GM18907 (cell line): ENCODE data around the gene JAGN1.
"Not testable (repeated sequence)": the region's sequence is repeated elsewhere in the genome, so short reads cannot be mapped to it uniquely, and the experiment has no call there.

ENCODE experiments used
- ATAC-seq: cut with Tn5 transposase; IDR thresholded peaks from one replicate; pipeline ENCODE4 v1.9.1; 2021; ENCODE audit warnings: mild to moderate bottlenecking, moderate library complexity; ENCODE audit not compliant: unreplicated experiment

Gene JAGN1

GRCh38 chr3:9866639-9867038 lies 23.8 kb upstream of the JAGN1 start:
- no peak for ATAC-seq

GRCh38 chr3:9867106-9867505 lies 23.3 kb upstream of the JAGN1 start:
- ATAC-seq = no peak

- no peak for ATAC-seq
These were observed 20.5 kb upstream of the JAGN1 start for GRCh38 chr3:9869955-9870354.

- ATAC-seq = no peak
These were observed 19.4 kb upstream of the JAGN1 start for GRCh38 chr3:9870978-9871377.

- ATAC-seq = not testable (repeated sequence)
These were observed 18.3 kb upstream of the JAGN1 start for GRCh38 chr3:9872067-9872466.

- no peak for ATAC-seq
These were observed 15.0 kb upstream of the JAGN1 start for GRCh38 chr3:9875448-9875847.

GRCh38 chr3:9876255-9876654 lies 14.2 kb upstream of the JAGN1 start:
- ATAC-seq = not testable (repeated sequence)

- ATAC-seq = no peak
These were observed 13.4 kb upstream of the JAGN1 start for GRCh38 chr3:9876991-9877390.

GRCh38 chr3:9878700-9879099 lies 11.7 kb upstream of the JAGN1 start:
- no peak for ATAC-seq

- no peak for ATAC-seq
These were observed 10.4 kb upstream of the JAGN1 start, which contains the start of gene CIDEC for GRCh38 chr3:9879830-9880549. TSS of gene CIDEC (minus strand) at chr3:9880253. CDS start at chr3:9878486, 1,767 bp downstream.

GRCh38 chr3:9881441-9881840 lies 9.0 kb upstream of the JAGN1 start:
- no peak for ATAC-seq

- ATAC-seq = no peak
These were observed 6.5 kb upstream of the JAGN1 start for GRCh38 chr3:9883706-9884554.

GRCh38 chr3:9884555-9885165 lies 5.8 kb upstream of the JAGN1 start:
- ATAC-seq = no peak

- no peak for ATAC-seq
These were observed 4.1 kb upstream of the JAGN1 start for GRCh38 chr3:9886328-9886727.

GRCh38 chr3:9887480-9887879 lies 2.9 kb upstream of the JAGN1 start:
- ATAC-seq = no peak

- no peak for ATAC-seq
These were observed 1.9 kb upstream of the JAGN1 start for GRCh38 chr3:9888540-9888939.

GRCh38 chr3:9889405-9889804 lies 1.0 kb upstream of the JAGN1 start:
- no peak for ATAC-seq

GRCh38 chr3:9891072-9891622 lies 737 bp downstream of the JAGN1 start:
- ATAC-seq = no peak

GRCh38 chr3:9893739-9894138 lies 3.3 kb downstream of the JAGN1 start:
- no peak for ATAC-seq

- ATAC-seq = not testable (repeated sequence)
These were observed 5.3 kb downstream of the JAGN1 start for GRCh38 chr3:9895715-9896114.

- ATAC-seq = not testable (repeated sequence)
These were observed 6.5 kb downstream of the JAGN1 start for GRCh38 chr3:9896755-9897407.
